ENCODE results near the gene EXOC6.

DNA sequence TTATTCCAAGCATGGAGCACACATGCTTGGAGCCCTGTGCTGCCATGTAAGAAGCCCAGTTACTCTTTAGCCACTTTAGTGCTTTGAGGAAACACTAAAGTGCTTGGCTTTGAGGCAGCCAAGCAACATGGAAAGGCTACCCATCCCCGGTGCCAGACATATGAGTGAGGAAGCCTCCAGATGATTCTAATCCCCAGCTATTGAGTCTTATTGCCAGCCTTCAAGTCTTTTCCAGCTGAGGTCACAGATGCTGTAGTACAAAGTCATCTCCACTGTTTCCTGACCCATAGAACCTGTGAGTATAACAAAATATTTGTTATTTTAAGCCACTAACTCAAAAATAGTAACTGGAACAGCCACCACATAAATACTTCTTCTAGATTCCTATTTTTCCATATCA is 120.8 kb downstream of the EXOC6 start:
- TF ChIP-seq, protein P1, sequence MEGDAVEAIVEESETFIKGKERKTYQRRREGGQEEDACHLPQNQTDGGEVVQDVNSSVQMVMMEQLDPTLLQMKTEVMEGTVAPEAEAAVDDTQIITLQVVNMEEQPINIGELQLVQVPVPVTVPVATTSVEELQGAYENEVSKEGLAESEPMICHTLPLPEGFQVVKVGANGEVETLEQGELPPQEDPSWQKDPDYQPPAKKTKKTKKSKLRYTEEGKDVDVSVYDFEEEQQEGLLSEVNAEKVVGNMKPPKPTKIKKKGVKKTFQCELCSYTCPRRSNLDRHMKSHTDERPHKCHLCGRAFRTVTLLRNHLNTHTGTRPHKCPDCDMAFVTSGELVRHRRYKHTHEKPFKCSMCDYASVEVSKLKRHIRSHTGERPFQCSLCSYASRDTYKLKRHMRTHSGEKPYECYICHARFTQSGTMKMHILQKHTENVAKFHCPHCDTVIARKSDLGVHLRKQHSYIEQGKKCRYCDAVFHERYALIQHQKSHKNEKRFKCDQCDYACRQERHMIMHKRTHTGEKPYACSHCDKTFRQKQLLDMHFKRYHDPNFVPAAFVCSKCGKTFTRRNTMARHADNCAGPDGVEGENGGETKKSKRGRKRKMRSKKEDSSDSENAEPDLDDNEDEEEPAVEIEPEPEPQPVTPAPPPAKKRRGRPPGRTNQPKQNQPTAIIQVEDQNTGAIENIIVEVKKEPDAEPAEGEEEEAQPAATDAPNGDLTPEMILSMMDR (IDR thresholded peaks at IDR 0.05; ENCODE audit: insufficient read depth, low read length), result no peak
- TF ChIP-seq, protein P2, sequence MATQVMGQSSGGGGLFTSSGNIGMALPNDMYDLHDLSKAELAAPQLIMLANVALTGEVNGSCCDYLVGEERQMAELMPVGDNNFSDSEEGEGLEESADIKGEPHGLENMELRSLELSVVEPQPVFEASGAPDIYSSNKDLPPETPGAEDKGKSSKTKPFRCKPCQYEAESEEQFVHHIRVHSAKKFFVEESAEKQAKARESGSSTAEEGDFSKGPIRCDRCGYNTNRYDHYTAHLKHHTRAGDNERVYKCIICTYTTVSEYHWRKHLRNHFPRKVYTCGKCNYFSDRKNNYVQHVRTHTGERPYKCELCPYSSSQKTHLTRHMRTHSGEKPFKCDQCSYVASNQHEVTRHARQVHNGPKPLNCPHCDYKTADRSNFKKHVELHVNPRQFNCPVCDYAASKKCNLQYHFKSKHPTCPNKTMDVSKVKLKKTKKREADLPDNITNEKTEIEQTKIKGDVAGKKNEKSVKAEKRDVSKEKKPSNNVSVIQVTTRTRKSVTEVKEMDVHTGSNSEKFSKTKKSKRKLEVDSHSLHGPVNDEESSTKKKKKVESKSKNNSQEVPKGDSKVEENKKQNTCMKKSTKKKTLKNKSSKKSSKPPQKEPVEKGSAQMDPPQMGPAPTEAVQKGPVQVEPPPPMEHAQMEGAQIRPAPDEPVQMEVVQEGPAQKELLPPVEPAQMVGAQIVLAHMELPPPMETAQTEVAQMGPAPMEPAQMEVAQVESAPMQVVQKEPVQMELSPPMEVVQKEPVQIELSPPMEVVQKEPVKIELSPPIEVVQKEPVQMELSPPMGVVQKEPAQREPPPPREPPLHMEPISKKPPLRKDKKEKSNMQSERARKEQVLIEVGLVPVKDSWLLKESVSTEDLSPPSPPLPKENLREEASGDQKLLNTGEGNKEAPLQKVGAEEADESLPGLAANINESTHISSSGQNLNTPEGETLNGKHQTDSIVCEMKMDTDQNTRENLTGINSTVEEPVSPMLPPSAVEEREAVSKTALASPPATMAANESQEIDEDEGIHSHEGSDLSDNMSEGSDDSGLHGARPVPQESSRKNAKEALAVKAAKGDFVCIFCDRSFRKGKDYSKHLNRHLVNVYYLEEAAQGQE (IDR thresholded peaks at IDR 0.05; ENCODE audit: insufficient replicate concordance, low read depth), result no peak
- no peak for TF ChIP-seq POLR2AphosphoS5 (IDR thresholded peaks at IDR 0.05; ENCODE audit: low read depth)

All from HL-60 (cell line).